Natural killer cell (primary cell): ENCODE data around the gene MAGED4. TPM values are rescaled to one million over a fixed set of nuclear protein-coding genes. Genes with fewer than 3 reads are reported as not detected.

Experiments used
- total RNA-seq, 4 donors: library from RNA; stranded (reverse); fragments of 120-200 nt in 1 of 4; gene quantifications; one replicate each; pipeline versions ENCODE4 v1.2.3 to v1.2.4, GENCODE V29; 2013 to 2022

Gene MAGED4
- total RNA-seq, 3 donors from 2014 or later (not counting 1 experiment from before 2014, with no cell fraction given), result 0.43 TPM; not detected in 2

Other genes with a start within 250 kb of the MAGED4 start
- 1 to 10 TPM in 2 of 3 donors, not detected in 1; 1.3 to 2.8 TPM for gene MAGED4B, start 115.7 kb upstream of the MAGED4 start, total RNA-seq
- not detected for gene XAGE2, start 184.1 kb downstream of the MAGED4 start, total RNA-seq